ENCODE results near the gene PTPRK. TPM values are rescaled to one million over a fixed set of nuclear protein-coding genes. Genes with fewer than 3 reads are reported as not detected.
A peak's percentile ranks its signal among the peaks of the same experiment; 100 is the strongest.
"Not testable (repeated sequence)": the region's sequence is repeated elsewhere in the genome, so short reads cannot be mapped to it uniquely, and the experiment has no call there.

The PTPRK gene
- total RNA-seq, 2 experiments from 2014 or later = 1.7 to 2.5 TPM

DNA sequence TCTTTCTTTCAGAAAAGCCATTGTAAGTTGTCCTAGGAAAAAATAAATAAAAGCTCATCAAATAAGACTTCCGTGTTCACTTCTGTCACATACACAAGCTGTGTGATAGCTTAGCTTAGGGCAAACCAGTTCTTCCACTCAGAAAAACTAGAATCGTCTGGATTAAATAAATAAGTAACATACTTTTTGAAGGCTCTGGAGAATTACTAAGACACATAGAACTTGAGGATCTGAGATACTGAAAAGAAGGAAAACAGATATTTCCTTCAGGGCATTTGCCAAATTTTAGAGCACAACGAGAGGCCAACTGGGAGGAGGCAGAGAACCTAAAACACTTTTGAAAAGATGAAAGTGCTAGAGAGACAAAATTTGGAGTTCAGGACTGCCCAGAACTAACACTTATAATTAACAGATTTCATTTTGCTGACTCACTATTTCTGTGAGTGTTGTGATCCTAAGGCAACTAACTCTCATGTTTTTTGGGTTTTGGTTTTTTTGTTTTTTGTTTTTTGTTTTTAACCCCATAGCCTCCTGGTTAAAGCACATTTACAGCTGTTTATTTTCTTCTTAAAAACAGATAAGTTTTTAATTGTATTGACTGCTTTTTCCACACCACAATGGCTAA lies 580.8 kb downstream of the PTPRK start:
- Mint-ChIP-seq H3K27me3 (no peaks in the 10 kb centered on the region), H3K4me3 (no peak overlapping the region), H3K4me1 (peaks cover 41% of the 10 kb centered on the region), H3K27ac (no peak overlapping the region), H3K36me3 (ENCODE audit: low read depth) (peaks cover 32% of the 10 kb centered on the region), H3K9me3 (peaks cover 27% of the 10 kb centered on the region)
- CTCF ChIA-PET = interaction anchor here (0.6 kb wide), 2 partner anchors 12 to 1209 kb away, joined by 3 read pairs; no protein-coding TSS in a partner anchor
- DNase-seq = no peak
- POLR2A ChIA-PET = no interaction called here

DNA sequence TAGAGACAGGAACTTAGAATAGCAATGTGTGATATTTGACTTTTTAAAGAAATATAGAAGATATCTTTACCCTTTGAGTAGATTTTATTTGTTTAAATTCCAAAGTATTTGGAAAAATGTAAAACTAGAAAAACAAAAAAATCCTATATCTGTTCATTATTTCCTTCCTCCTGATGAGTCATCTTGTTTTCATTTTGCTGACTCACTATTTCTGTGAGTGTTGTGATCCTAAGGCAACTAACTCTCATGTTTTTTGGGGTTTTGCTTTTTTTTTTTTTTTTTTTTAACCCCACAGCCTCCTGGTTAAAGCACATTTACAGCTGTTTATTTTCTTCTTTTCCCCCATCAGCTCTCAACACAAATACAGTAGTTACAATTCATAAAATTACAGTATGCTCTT lies 581.7 kb downstream of the PTPRK start:
- peaks cover 50% of the 10 kb centered on the region for H3K4me1 Mint-ChIP-seq
- no peak overlapping the region for H3K4me3 Mint-ChIP-seq
- peak overlapping the region; percentile 61 for H3K27ac Mint-ChIP-seq
- POLR2A ChIA-PET = no interaction called here
- H3K9me3 Mint-ChIP-seq = peaks cover 28% of the 10 kb centered on the region
- DNase-seq = no peak
- H3K36me3 Mint-ChIP-seq (ENCODE audit: low read depth) = peaks cover 39% of the 10 kb centered on the region
- H3K27me3 Mint-ChIP-seq = no peaks in the 10 kb centered on the region
- CTCF ChIA-PET = interaction anchor here (0.6 to 2.3 kb wide), 3 partner anchors 11 to 1210 kb away, joined by 3 to 4 read pairs (median 3); no protein-coding TSS in a partner anchor

DNA sequence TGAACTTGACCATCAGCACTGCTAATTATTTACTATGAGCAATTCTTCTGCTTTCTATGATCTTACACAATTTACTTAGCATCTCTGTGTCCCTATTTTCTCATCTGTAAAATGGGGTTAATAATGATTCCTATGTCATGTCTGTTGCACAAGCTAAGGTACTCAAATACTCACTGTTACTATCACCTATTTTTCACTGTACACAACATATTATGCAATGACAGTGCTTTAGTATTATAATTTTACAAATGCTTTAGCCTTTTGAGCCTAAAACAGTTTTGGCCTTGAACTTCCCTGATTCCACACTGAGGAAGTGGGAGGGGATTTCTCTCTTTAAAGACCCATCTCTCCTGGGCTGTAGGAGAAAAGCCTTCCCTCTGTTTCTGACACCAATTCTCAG lies 582.7 kb downstream of the PTPRK start:
- Mint-ChIP-seq H3K27ac (peak overlapping the region; percentile 50), H3K4me1 (peaks cover 59% of the 10 kb centered on the region), H3K4me3 (no peak overlapping the region), H3K9me3 (peaks cover 31% of the 10 kb centered on the region), H3K36me3 (ENCODE audit: low read depth) (peaks cover 47% of the 10 kb centered on the region), H3K27me3 (no peaks in the 10 kb centered on the region)
- CTCF ChIA-PET = interaction anchor here (0.6 to 2.3 kb wide), 3 partner anchors 12 to 38 kb away, joined by 4 read pairs; no protein-coding TSS in a partner anchor
- DNase-seq = no peak
- POLR2A ChIA-PET = no interaction called here

DNA sequence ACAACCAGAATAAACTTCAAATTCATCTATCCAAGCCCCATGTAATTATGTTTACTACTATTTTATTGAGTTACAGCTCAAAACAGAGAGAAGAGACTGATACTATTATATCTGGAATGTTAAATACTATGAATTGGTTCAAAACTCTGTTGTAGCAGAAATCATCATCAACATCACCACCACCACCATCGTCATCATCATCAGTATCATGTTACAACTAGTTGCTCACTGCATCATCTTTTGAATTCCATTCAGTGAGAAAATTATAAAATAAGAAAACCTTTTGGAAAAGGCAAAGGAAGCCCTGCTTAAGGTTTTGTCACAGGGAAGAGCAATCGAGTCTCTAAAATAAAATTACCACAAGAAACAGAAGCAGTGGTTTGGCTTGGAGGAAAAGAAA lies 583.3 kb downstream of the PTPRK start:
- Mint-ChIP-seq H3K4me1 (peaks cover 61% of the 10 kb centered on the region), H3K4me3 (no peak overlapping the region), H3K36me3 (ENCODE audit: low read depth) (peaks cover 46% of the 10 kb centered on the region), H3K27me3 (no peaks in the 10 kb centered on the region), H3K9me3 (peaks cover 33% of the 10 kb centered on the region), H3K27ac (no peak overlapping the region)
- DNase-seq = no peak
- ChIA-PET POLR2A (no interaction called here), CTCF (interaction anchor here (1.1 to 2.3 kb wide), 3 partner anchors 9 to 31 kb away, joined by 4 read pairs; no protein-coding TSS in a partner anchor)

DNA sequence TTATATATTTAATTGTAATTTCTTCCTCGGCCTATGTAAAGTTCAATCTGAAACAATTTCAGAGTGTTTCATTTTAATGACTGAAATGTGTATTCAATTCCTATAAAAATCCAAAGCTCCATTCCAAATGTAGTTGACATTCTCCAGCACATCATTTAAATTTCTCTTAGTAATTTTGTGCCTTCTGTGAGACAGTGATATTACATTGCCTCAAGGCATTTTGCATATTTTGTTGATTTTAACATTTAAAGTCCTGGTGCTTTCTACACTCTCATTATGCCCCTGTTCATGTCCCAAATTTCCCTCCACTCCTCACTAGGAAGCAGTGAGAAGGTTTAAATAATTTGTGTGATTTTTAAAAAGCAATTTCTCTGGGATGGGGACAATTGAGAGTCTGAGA lies 585.4 kb downstream of the PTPRK start:
- ChIA-PET POLR2A (interaction anchor here (0.9 to 1.2 kb wide), 3 partner anchors 13 to 34 kb away, joined by 3 to 5 read pairs (median 4); partner anchors contain the start of gene THEMIS), CTCF (interaction anchor here (1.1 to 3.0 kb wide), 6 partner anchors 9 to 41 kb away, joined by 3 to 13 read pairs (median 4); no protein-coding TSS in a partner anchor)
- Mint-ChIP-seq H3K4me1 (peaks cover 60% of the 10 kb centered on the region), H3K27ac (peak overlapping the region; percentile 97), H3K4me3 (peak overlapping the region; percentile 55), H3K9me3 (peaks cover 33% of the 10 kb centered on the region), H3K36me3 (ENCODE audit: low read depth) (peaks cover 59% of the 10 kb centered on the region), H3K27me3 (no peaks in the 10 kb centered on the region)
- no peak for DNase-seq

DNA sequence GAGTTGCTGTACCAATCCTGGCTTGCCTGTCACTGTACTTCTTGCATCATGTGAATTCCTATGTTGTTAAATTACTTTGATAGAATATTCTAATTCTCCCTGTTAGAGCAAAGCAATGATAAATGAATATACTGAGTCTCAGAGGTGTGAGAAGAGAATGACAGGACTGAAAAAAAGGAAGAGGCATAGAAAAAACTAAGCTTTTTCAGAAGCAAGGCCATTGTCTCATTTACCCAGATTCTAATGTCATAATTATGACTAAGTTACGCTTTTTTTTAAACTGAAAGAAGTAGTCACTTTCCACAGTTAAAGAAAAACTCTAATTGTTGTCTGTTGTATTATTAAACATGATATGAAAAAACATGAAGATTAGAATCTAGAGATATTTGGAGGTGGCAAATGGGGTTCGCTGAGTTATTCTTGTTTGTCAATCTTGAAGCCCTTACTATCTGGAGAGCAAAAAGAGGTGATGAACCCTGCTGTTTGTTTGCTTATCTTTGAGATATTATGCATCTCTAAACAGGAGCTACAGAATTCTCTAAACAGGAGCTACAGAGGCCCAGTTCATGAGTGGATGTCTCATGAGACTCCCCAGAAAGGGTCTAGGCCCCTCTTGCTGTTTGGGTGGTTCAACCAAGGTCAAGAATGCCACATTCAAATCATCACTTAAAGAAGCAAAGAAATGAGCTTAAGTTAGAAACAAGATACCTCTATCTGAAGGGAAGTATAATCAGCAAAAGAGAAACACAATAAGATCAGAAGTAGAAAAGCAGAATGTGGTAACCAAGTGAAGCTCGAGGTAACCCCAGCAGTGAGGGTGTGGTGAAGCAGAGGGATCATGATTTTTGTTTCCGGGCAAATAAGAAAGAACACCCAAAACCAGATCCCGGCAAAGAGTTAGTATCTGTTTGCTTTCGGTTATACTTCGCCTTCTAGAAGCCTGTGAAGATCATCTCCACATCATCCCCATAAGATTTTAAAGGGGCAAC lies 586.3 kb downstream of the PTPRK start:
- peak; percentile 79 for DNase-seq
- H3K4me1 Mint-ChIP-seq = peaks cover 53% of the 10 kb centered on the region
- peak overlapping the region; percentile 97 for H3K27ac Mint-ChIP-seq
- ChIA-PET POLR2A (interaction anchor here (0.9 to 1.2 kb wide), 3 partner anchors 13 to 33 kb away, joined by 3 to 5 read pairs (median 4); partner anchors contain the start of gene THEMIS), CTCF (interaction anchor here (1.1 to 3.0 kb wide), 6 partner anchors 8 to 40 kb away, joined by 3 to 13 read pairs (median 4); no protein-coding TSS in a partner anchor)
- peaks cover 31% of the 10 kb centered on the region for H3K9me3 Mint-ChIP-seq
- H3K27me3 Mint-ChIP-seq = no peaks in the 10 kb centered on the region
- peaks cover 57% of the 10 kb centered on the region for H3K36me3 Mint-ChIP-seq (ENCODE audit: low read depth)
- H3K4me3 Mint-ChIP-seq = peak overlapping the region; percentile 55

DNA sequence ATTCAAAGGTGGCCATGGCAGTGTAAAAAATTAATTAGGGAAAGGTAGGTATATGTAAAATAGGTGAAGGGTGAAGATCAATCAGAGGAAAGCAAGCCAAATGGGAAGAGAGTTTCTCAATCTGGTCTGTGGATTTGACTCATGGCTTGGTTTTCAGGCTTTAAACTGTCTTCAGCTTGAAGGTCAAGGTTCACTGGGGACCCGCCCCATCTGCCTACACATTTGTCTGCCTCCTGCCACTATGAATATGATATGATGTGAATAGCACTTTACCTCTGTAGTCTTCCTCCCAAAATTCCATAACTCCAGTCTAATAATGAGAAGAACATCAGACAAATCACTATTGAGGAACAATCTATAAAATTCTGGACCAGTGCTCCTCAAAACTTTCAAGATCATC lies 587.3 kb downstream of the PTPRK start:
- H3K27me3 Mint-ChIP-seq = no peaks in the 10 kb centered on the region
- H3K4me1 Mint-ChIP-seq = peaks cover 43% of the 10 kb centered on the region
- ChIA-PET CTCF (no interaction called here), POLR2A (no interaction called here)
- peaks cover 33% of the 10 kb centered on the region for H3K9me3 Mint-ChIP-seq
- peaks cover 60% of the 10 kb centered on the region for H3K36me3 Mint-ChIP-seq (ENCODE audit: low read depth)
- H3K27ac Mint-ChIP-seq = peak overlapping the region; percentile 97
- DNase-seq = no peak
- H3K4me3 Mint-ChIP-seq = no peak overlapping the region

DNA sequence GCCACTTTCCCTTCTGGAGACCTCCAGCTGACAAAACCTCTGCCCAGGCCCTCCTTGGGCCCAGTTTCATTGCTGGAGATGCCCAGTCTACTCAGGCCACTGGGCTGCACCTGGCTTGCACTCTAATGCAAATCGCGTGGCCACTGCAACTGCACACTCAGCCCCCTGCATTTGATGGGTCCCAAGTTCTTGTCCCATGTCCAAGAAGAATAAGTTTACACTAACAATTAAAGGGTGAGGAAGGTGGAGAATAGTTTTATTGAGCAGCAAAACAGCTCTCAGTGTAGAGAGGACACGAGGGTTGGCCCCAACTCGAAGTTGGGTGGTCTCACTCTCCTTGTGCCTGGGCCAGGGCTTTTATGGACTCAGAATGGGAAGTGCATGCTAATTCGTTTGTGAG lies 587.7 kb downstream of the PTPRK start:
- CTCF ChIA-PET = interaction anchor here (0.9 kb wide), 1 partner anchor 16 kb away, joined by 4 read pairs; no protein-coding TSS in a partner anchor
- H3K4me1 Mint-ChIP-seq = peaks cover 40% of the 10 kb centered on the region
- no peaks in the 10 kb centered on the region for H3K27me3 Mint-ChIP-seq
- DNase-seq = no peak
- no peak overlapping the region for H3K4me3 Mint-ChIP-seq
- POLR2A ChIA-PET = no interaction called here
- peak overlapping the region; percentile 97 for H3K27ac Mint-ChIP-seq
- H3K36me3 Mint-ChIP-seq (ENCODE audit: low read depth) = peaks cover 61% of the 10 kb centered on the region
- H3K9me3 Mint-ChIP-seq = peaks cover 32% of the 10 kb centered on the region

DNA sequence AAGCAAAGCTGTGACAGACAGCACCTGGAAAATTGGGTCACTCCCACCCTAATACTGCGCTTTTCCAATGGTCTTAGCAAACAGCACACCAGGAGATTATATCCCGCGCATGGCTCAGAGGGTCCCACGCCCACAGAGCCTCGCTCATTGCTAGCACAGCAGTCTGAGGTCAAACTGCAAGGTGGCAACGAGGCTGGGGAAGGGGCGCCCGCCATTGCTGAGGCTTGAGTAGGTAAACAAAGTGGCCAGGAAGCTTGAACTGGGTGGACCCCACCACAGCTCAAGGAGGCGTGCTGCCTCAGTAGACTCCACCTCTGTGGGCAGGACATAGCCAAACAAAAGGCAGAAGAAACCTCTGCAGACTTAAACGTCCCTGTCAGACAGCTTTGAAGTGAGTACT lies 594.0 kb downstream of the PTPRK start:
- Mint-ChIP-seq H3K9me3 (peaks cover 52% of the 10 kb centered on the region), H3K4me1 (peaks cover 37% of the 10 kb centered on the region), H3K36me3 (ENCODE audit: low read depth) (peaks cover 72% of the 10 kb centered on the region)
- H3K4me3 Mint-ChIP-seq, POLR2A ChIA-PET, DNase-seq, H3K27me3 Mint-ChIP-seq, H3K27ac Mint-ChIP-seq: not testable (repeated sequence)
- CTCF ChIA-PET = interaction anchor here (0.6 to 1.7 kb wide), 5 partner anchors 8 to 84 kb away, joined by 3 to 7 read pairs (median 4); no protein-coding TSS in a partner anchor

DNA sequence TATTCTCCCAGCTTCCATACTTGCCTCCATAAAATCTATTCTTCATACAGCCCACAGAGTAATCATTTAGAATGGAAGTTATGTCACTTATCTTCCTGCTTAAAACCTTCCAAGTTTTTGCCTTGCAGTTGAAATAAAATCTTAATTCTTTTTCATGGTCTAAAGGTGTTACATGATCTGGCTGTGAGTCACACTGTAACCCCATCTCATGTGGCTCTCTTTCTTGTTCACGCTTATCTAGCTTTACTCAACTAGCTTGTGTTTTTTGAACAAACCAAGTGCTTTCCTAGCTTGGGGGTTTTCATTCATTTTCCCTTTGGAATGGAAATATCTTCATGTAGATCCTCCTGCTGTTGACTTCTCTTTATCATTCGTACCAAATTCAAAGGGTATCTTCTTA lies 596.0 kb downstream of the PTPRK start:
- H3K27me3 Mint-ChIP-seq = no peaks in the 10 kb centered on the region
- CTCF ChIA-PET = interaction anchor here (0.9 to 1.0 kb wide), 2 partner anchors 11 to 17 kb away, joined by 3 to 4 read pairs; no protein-coding TSS in a partner anchor
- POLR2A ChIA-PET = no interaction called here
- H3K36me3 Mint-ChIP-seq (ENCODE audit: low read depth) = peaks cover 66% of the 10 kb centered on the region
- H3K4me3 Mint-ChIP-seq = no peak overlapping the region
- peaks cover 55% of the 10 kb centered on the region for H3K4me1 Mint-ChIP-seq
- H3K9me3 Mint-ChIP-seq = peaks cover 50% of the 10 kb centered on the region
- DNase-seq = no peak
- H3K27ac Mint-ChIP-seq = peak overlapping the region; percentile 12

DNA sequence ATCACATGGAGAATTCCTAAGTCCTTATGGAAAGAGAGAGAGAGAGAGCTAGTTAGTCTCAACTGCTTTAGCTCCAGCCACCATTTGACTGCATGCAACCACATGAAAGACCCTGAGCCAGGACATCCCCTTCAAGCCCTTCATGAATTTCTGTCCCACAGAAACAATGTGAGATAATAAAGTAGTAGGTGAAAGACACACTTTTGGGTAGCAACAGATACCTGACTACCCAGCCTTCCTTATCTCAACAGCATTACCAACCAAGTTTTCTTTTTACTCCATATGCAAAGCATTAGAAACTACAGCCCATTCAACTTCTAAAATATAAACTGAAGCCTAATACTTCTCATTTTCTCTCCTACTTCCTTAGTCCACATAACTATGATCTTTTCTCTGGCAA lies 596.4 kb downstream of the PTPRK start:
- CTCF ChIA-PET = interaction anchor here (0.9 to 1.0 kb wide), 2 partner anchors 10 to 16 kb away, joined by 3 to 4 read pairs; no protein-coding TSS in a partner anchor
- H3K9me3 Mint-ChIP-seq = peaks cover 50% of the 10 kb centered on the region
- peak overlapping the region; percentile 12 for H3K27ac Mint-ChIP-seq
- H3K4me1 Mint-ChIP-seq = peaks cover 59% of the 10 kb centered on the region
- POLR2A ChIA-PET = no interaction called here
- H3K27me3 Mint-ChIP-seq = no peaks in the 10 kb centered on the region
- peaks cover 64% of the 10 kb centered on the region for H3K36me3 Mint-ChIP-seq (ENCODE audit: low read depth)
- H3K4me3 Mint-ChIP-seq = no peak overlapping the region
- DNase-seq = no peak

DNA sequence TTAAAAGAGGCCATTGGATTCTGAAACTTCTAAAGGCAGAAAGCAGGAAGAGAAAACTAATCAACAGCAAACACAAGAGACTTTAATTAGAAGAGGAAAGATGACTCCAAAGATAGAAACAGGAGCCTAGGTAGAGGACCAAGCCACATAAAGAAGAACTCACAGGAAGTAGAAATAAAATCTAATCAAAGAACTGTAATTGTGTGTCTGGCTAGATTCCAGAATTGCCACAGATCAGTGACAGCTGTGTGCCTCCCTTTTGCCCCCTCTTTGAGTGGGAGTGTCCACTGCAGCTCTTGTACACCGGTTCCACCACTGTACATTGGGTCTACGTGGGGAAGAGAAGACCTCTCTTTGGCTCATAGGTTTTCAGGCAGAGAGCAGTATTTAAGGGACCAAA lies 597.3 kb downstream of the PTPRK start:
- no peak for DNase-seq
- peaks cover 44% of the 10 kb centered on the region for H3K9me3 Mint-ChIP-seq
- peaks cover 58% of the 10 kb centered on the region for H3K36me3 Mint-ChIP-seq (ENCODE audit: low read depth)
- no peaks in the 10 kb centered on the region for H3K27me3 Mint-ChIP-seq
- CTCF ChIA-PET = no interaction called here
- POLR2A ChIA-PET = no interaction called here
- H3K4me3 Mint-ChIP-seq = no peak overlapping the region
- H3K27ac Mint-ChIP-seq = peak overlapping the region; percentile 0
- peaks cover 66% of the 10 kb centered on the region for H3K4me1 Mint-ChIP-seq

Measured in activated CD4-positive, alpha-beta T cell treated with anti-CD3 and anti-CD28 coated beads, Interleukin-2, amount 10 ng/mL, durations not matched to agents 7 days and 5 days (primary cell).